IMR-90 (cell line): ENCODE data around the gene NBPF11. TPM values are rescaled to one million over a fixed set of nuclear protein-coding genes. Genes with fewer than 3 reads are reported as not detected.
"Not testable (repeated sequence)": the region's sequence is repeated elsewhere in the genome, so short reads cannot be mapped to it uniquely, and the experiment has no call there.

Experiments
- ATAC-seq: fragments of 200-7000 bp; cut with Tn5 transposase; 2 replicates; pipeline ENCODE4 v1.9.1; 2020; ENCODE audit warnings: low read depth, mild to moderate bottlenecking, moderate library complexity
- BruUV-seq: library from RNA; stranded (reverse); fragments of 400-500 nt; replicated peaks from 2 replicates; lab custom pipeline; 2021; lab: Mats Ljungman, UMichigan
- CTCF ChIA-PET: fragments of 300-600 bp; formaldehyde crosslinking; extraction: SDS; loops from one replicate; lab custom pipeline; 2021; ENCODE audit warnings: antibody characterized with exemption; lab: Yijun Ruan, JAX
- POLR2A ChIA-PET: fragments of 300-600 bp; sonication (Branson Sonifier 250); formaldehyde crosslinking; loops from one replicate; lab custom pipeline; 2022; ENCODE audit warnings: antibody characterized with exemption; ENCODE audit not compliant: unreplicated experiment; lab: Charles Lee
- DNase-seq: peaks from one replicate; pipeline ENCODE4 v3.0.0; 2013
- H2AFZ ChIP-seq: replicated peaks from 2 replicates; pipeline ENCODE3; 2013; ENCODE audit warnings: low read length, mild to moderate bottlenecking; ENCODE audit not compliant: poor library complexity
- H2AK5ac ChIP-seq: 2 replicates; pipeline ENCODE4 v1.6.1; 2013; ENCODE audit warnings: low read depth, low read length, inconsistent platforms
- H2AK9ac ChIP-seq: replicated peaks from 2 replicates; pipeline ENCODE3; 2013; ENCODE audit warnings: mild to moderate bottlenecking, low read depth, low read length, moderate library complexity; ENCODE audit not compliant: poor library complexity
- H2BK120ac ChIP-seq: 2 replicates; pipeline ENCODE4 v1.6.1; 2013; ENCODE audit warnings: low read depth, low read length, inconsistent platforms
- H2BK15ac ChIP-seq: 3 replicates; pipeline ENCODE4 v1.6.1; 2013; ENCODE audit warnings: low read depth, low read length, inconsistent platforms
- H2BK20ac ChIP-seq: 2 replicates; pipeline ENCODE4 v1.6.1; 2013; ENCODE audit warnings: low read depth, mild to moderate bottlenecking, inconsistent platforms, low read length, moderate library complexity
- H2BK5ac ChIP-seq: 2 replicates; pipeline ENCODE4 v1.6.1; 2013; ENCODE audit warnings: mild to moderate bottlenecking, low read depth, low read length, inconsistent platforms; ENCODE audit not compliant: poor library complexity, severe bottlenecking
- H3K14ac ChIP-seq: replicated peaks from 2 replicates; pipeline ENCODE4 v1.6.1; 2013; ENCODE audit warnings: low read depth, low read length, inconsistent platforms
- H3K18ac ChIP-seq: 2 replicates; pipeline ENCODE4 v1.6.1; 2013; ENCODE audit warnings: low read depth, low read length, control low read depth
- H3K23ac ChIP-seq: 2 replicates; pipeline ENCODE4 v1.6.1; 2013; ENCODE audit warnings: low read depth, low read length, inconsistent platforms
- H3K27ac ChIP-seq: 2 replicates; pipeline ENCODE4 v1.5.1; 2013; ENCODE audit warnings: mild to moderate bottlenecking, control low read depth, low read length; ENCODE audit not compliant: insufficient read depth
- H3K27me3 ChIP-seq: 2 replicates; pipeline ENCODE4 v1.6.1; 2013; ENCODE audit warnings: low read length; ENCODE audit not compliant: control insufficient read depth, insufficient read depth
- H3K36me3 ChIP-seq: 2 replicates; pipeline ENCODE4 v1.6.1; 2013; ENCODE audit warnings: low read length, mixed read lengths; ENCODE audit not compliant: control insufficient read depth, insufficient read depth
- H3K4ac ChIP-seq: 2 replicates; pipeline ENCODE4 v1.6.1; 2013; ENCODE audit warnings: low read depth, low read length, inconsistent platforms
- H3K4me1 ChIP-seq: 2 replicates; pipeline ENCODE4 v1.6.1; 2013; ENCODE audit warnings: low read length, mixed read lengths; ENCODE audit not compliant: control insufficient read depth, insufficient read depth
- H3K4me2 ChIP-seq: 2 replicates; pipeline ENCODE4 v1.6.1; 2013; ENCODE audit warnings: low read depth, mild to moderate bottlenecking, control low read depth, low read length, moderate library complexity
- H3K4me3 ChIP-seq: 2 replicates; pipeline ENCODE4 v1.5.1; 2013; ENCODE audit warnings: low read depth, mild to moderate bottlenecking, control low read depth, low read length, moderate library complexity; ENCODE audit not compliant: insufficient read depth
- H3K56ac ChIP-seq: 2 replicates; pipeline ENCODE4 v1.6.1; 2013; ENCODE audit warnings: low read length, inconsistent platforms; ENCODE audit not compliant: insufficient read depth; ENCODE audit errors: extremely low read depth
- H3K79me1 ChIP-seq, 2 experiments: 2 replicates each; pipeline ENCODE4 v1.6.1; 2013; ENCODE audit warnings: low read length in 2 of 2, inconsistent platforms in 1 of 2, low read depth in 1 of 2
- H3K9ac ChIP-seq: 2 replicates; pipeline ENCODE4 v1.6.1; 2013; ENCODE audit warnings: low read depth, low read length, control low read depth
- H3K9me1 ChIP-seq: 2 replicates; pipeline ENCODE4 v1.6.1; 2013; ENCODE audit warnings: low read length, inconsistent platforms; ENCODE audit not compliant: insufficient read depth
- H3K9me3 ChIP-seq: 2 replicates; pipeline ENCODE4 v1.6.1; 2013; ENCODE audit warnings: low read length; ENCODE audit not compliant: control insufficient read depth, insufficient read depth
- H4K20me1 ChIP-seq: 2 replicates; pipeline ENCODE4 v1.6.1; 2013; ENCODE audit warnings: low read length, inconsistent platforms; ENCODE audit not compliant: insufficient read depth
- H4K5ac ChIP-seq: 2 replicates; pipeline ENCODE4 v1.6.1; 2013; ENCODE audit warnings: mild to moderate bottlenecking, low read depth, low read length, control low read depth
- H4K8ac ChIP-seq, 2 experiments: 2 replicates each; pipeline ENCODE4 v1.6.1; 2013; ENCODE audit warnings: low read depth in 2 of 2, low read length in 2 of 2, control low read depth in 1 of 2, inconsistent platforms in 1 of 2
- H4K91ac ChIP-seq: 2 replicates; pipeline ENCODE4 v1.6.1; 2013; ENCODE audit warnings: low read depth, low read length, inconsistent platforms; ENCODE audit not compliant: insufficient read depth
- WGBS, 2 experiments: methylation state at CpG; one replicate each; pipeline versions ENCODE4 v1.1.5 to v1.1.7; 2013; ENCODE audit warnings: missing lambda C conversion rate in 2 of 2; ENCODE audit not compliant: insufficient read length in 1 of 2; ENCODE audit errors: extremely low coverage in 2 of 2; 5-methylcytosine and 5-hydroxymethylcytosine counted together
- dilution Hi-C: fragments of 300-500 bp; cut with HindIII; formaldehyde crosslinking; loops from one replicate; pipeline ENCODE4 v1.14.3; 2018; ENCODE audit warnings: low sequenced_read_pairs; ENCODE audit not compliant: unreplicated experiment
- in situ Hi-C: fragments of 300-500 bp; cut with MboI; formaldehyde crosslinking; loops from 3 replicates; pipeline ENCODE4 v1.14.3; 2019; ENCODE audit warnings: low sequenced_read_pairs, inconsistent platforms, mixed read lengths
- intact Hi-C: fragments of 100-400 bp; cut with micrococcal nuclease; formaldehyde crosslinking; loops from 2 replicates; pipeline ENCODE4 v1.10.0; 2022
- polyA plus RNA-seq, 3 experiments: library from polyadenylated mRNA; depleted of rRNA; stranded (reverse); fragments of >200 nt; gene quantifications; 2 replicates each; pipeline ENCODE4 v1.2.3, GENCODE V29; 2012; ENCODE audit warnings: low replicate concordance in 1 of 3
- total RNA-seq: library from RNA; depleted of rRNA; stranded (reverse); fragments of >200 nt; gene quantifications from 2 replicates; pipeline ENCODE4 v1.2.3, GENCODE V29; 2012

The NBPF11 gene
- total and polyA plus RNA-seq, 2 of the 4 experiments (the other 2 are of a cell fraction): 2.7 to 6.5 TPM

DNA sequence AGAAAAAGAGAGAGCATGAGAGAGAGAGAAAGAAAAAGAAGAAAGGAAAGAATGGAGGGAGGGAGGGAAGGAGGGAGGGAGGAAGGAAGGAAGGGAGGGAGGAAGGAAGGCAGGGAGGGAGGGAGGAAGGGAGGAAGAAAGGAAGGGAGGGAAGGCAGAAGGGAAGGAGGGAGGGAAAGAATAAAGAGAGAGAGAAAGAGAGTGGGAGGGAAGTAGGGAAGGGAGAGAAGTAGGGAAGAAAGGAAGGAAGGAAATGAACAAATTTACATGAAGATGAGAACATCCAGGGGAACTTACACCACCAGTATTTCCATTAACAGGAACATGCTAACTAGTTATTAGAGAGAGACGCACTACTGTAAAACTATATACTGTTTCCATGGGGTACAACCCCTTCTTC lies 10.1 kb downstream of the NBPF11 start:
- H4K20me1 ChIP-seq, H4K8ac ChIP-seq, H3K9me3 ChIP-seq, H3K4me1 ChIP-seq, H3K27ac ChIP-seq, H2AFZ ChIP-seq, H2BK20ac ChIP-seq, H3K56ac ChIP-seq, dilution Hi-C loops, H2BK120ac ChIP-seq, H3K4ac ChIP-seq, CTCF ChIA-PET, in situ Hi-C loops, H3K36me3 ChIP-seq, H4K5ac ChIP-seq, DNase-seq, H4K91ac ChIP-seq, H2BK5ac ChIP-seq, H3K23ac ChIP-seq, H3K9ac ChIP-seq, ATAC-seq, H3K14ac ChIP-seq, H3K9me1 ChIP-seq, H2AK5ac ChIP-seq, H3K4me2 ChIP-seq, H3K4me3 ChIP-seq, BruUV-seq, intact Hi-C loops, H3K18ac ChIP-seq, H2BK15ac ChIP-seq, H2AK9ac ChIP-seq, H3K27me3 ChIP-seq, POLR2A ChIA-PET, H3K79me1 ChIP-seq: not testable (repeated sequence)
- no CpG with 5 or more reads among the region's 1 CpG for WGBS, 2 experiments

- H3K56ac ChIP-seq, H3K18ac ChIP-seq, H2AFZ ChIP-seq, H3K9me1 ChIP-seq, H2BK15ac ChIP-seq, H2AK9ac ChIP-seq, H3K14ac ChIP-seq, H2BK5ac ChIP-seq, H3K4me3 ChIP-seq, intact Hi-C loops, H3K4me1 ChIP-seq, H4K91ac ChIP-seq, H4K8ac ChIP-seq, H2BK120ac ChIP-seq, dilution Hi-C loops, H2BK20ac ChIP-seq, H3K79me1 ChIP-seq, H3K9ac ChIP-seq, H3K27me3 ChIP-seq, ATAC-seq, H2AK5ac ChIP-seq, POLR2A ChIA-PET, BruUV-seq, CTCF ChIA-PET, in situ Hi-C loops, H3K4me2 ChIP-seq, H4K20me1 ChIP-seq, H3K27ac ChIP-seq, H3K36me3 ChIP-seq, H4K5ac ChIP-seq, H3K23ac ChIP-seq, H3K9me3 ChIP-seq, H3K4ac ChIP-seq, DNase-seq: not testable (repeated sequence)
- WGBS, 2 experiments: no CpG with 5 or more reads among the region's 2 CpGs
These were observed 13.5 kb downstream of the NBPF11 start for GRCh38 chr1:148138606-148139005.
